Mucosa of rectum (tissue), 2 donors: Measurements from ENCODE around the gene GFER.
"Not testable (repeated sequence)": the region's sequence is repeated elsewhere in the genome, so short reads cannot be mapped to it uniquely, and the experiment has no call there.

ENCODE experiments used
- H3K27ac ChIP-seq, 2 donors: one replicate each; pipeline ENCODE4 v1.7.0; 2013; ENCODE audit warnings: inconsistent platforms in 2 of 2, low read depth in 2 of 2, low read length in 2 of 2
- H3K27me3 ChIP-seq, 2 donors: one replicate each; pipeline ENCODE4 v1.7.0; 2013; ENCODE audit warnings: low read length in 2 of 2; ENCODE audit not compliant: control insufficient read depth in 2 of 2, insufficient read depth in 2 of 2
- H3K36me3 ChIP-seq, 2 donors: one replicate each; pipeline ENCODE4 v1.7.0; 2013; ENCODE audit warnings: low read length in 2 of 2; ENCODE audit not compliant: control insufficient read depth in 2 of 2, insufficient read depth in 2 of 2
- H3K4me1 ChIP-seq, 2 donors: one replicate each; pipeline ENCODE4 v1.7.0; 2013; ENCODE audit warnings: low read length in 2 of 2, mild to moderate bottlenecking in 1 of 2; ENCODE audit not compliant: control insufficient read depth in 2 of 2, insufficient read depth in 2 of 2
- H3K4me3 ChIP-seq, 2 donors: one replicate each; pipeline ENCODE4 v1.7.0; 2013; ENCODE audit warnings: low read length in 2 of 2
- H3K9ac ChIP-seq, 2 donors: one replicate each; pipeline ENCODE4 v1.7.0; 2013; ENCODE audit warnings: low read length in 2 of 2, low read depth in 1 of 2, mild to moderate bottlenecking in 1 of 2
- H3K9me3 ChIP-seq, 2 donors: one replicate each; pipeline ENCODE4 v1.7.0; 2013; ENCODE audit warnings: low read length in 2 of 2; ENCODE audit not compliant: control insufficient read depth in 2 of 2
- donor health status: healthy.
- donor health status: Normal muscosa, but diverticular disease.

Gene GFER

GRCh38 chr16:1957434-1958142, 26.4 kb upstream of the GFER start:
- H3K9me3 ChIP-seq, H3K9ac ChIP-seq, H3K27ac ChIP-seq, H3K4me3 ChIP-seq, H3K27me3 ChIP-seq: not testable (repeated sequence)
- H3K36me3 ChIP-seq, result peaks cover 11 to 13% of the 10 kb centered on the region in 2 donors
- peaks cover 8 to 12% of the 10 kb centered on the region in 2 donors for H3K4me1 ChIP-seq

GRCh38 chr16:1958143-1958491, 25.9 kb upstream of the GFER start:
- peaks cover 8 to 15% of the 10 kb centered on the region in 2 donors for H3K4me1 ChIP-seq
- H3K9me3 ChIP-seq, H3K4me3 ChIP-seq, H3K9ac ChIP-seq, H3K27me3 ChIP-seq, H3K27ac ChIP-seq: not testable (repeated sequence)
- H3K36me3 ChIP-seq, result peaks cover 14 to 17% of the 10 kb centered on the region in 2 donors

- Histone ChIP-seq H3K4me1 (peaks cover 15 to 22% of the 10 kb centered on the region in 2 donors), H3K36me3 (peaks cover 14 to 21% of the 10 kb centered on the region in 2 donors), H3K4me3 (peak overlapping the region; percentile 85 to 93), H3K9me3 (no peaks in the 10 kb centered on the region), H3K27ac (peak overlapping the region; percentile 23 to 86), H3K27me3 (no peaks in the 10 kb centered on the region), H3K9ac (peak overlapping the region; percentile 60 to 96)
Measured at GRCh38 chr16:1958715-1959268, 25.2 kb upstream of the GFER start.

GRCh38 chr16:1959269-1960039, 24.5 kb upstream of the GFER start, which contains the start of gene NDUFB10:
Gene NDUFB10 (plus strand): TSS chr16:1959538. CDS start chr16:1959625, 87 bp downstream.
- peaks cover 18 to 24% of the 10 kb centered on the region in 2 donors for H3K4me1 ChIP-seq
- H3K9me3 ChIP-seq, result no peaks in the 10 kb centered on the region
- H3K4me3 ChIP-seq, result peak within 1 kb of the TSS; percentile 85 to 93
- peak within 1 kb of the TSS; percentile 76 to 86 for H3K27ac ChIP-seq
- H3K36me3 ChIP-seq, result peaks cover 14 to 21% of the 10 kb centered on the region in 2 donors
- H3K9ac ChIP-seq, result peak within 1 kb of the TSS; percentile 93 to 96
- no peaks in the 10 kb centered on the region for H3K27me3 ChIP-seq

GRCh38 chr16:1960665-1961630, 23.0 kb upstream of the GFER start:
- no peaks in the 10 kb centered on the region for H3K27me3 ChIP-seq
- no peak overlapping the region for H3K27ac ChIP-seq
- H3K4me1 ChIP-seq, result peaks cover 25 to 31% of the 10 kb centered on the region in 2 donors
- H3K4me3 ChIP-seq, result peak overlapping the region in 1 of 2 donors; percentile 85
- peak overlapping the region; percentile 34 to 96 for H3K9ac ChIP-seq
- peaks cover 14 to 21% of the 10 kb centered on the region in 2 donors for H3K36me3 ChIP-seq
- H3K9me3 ChIP-seq, result no peaks in the 10 kb centered on the region

DNA sequence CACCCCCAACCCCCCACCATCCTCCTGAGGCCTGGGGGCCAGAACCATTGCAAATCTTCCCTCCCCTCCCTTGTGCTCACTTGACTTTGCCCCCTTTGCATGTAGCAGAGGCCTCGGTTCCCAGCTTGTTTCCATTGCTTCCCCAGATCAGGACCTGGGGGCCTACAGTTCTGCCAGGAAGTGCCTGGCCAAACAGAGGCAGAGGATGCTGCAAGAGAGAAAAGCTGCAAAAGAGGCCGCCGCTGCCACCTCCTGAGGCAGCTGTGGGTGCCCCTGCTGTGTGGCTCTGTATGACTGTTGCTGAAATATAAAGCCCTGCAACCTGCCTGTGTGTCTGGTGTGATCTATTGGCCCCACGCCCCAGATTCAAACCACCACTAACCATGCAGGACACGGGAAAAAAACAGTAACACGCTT, 22.3 kb upstream of the GFER start:
- Histone ChIP-seq H3K27me3 (no peaks in the 10 kb centered on the region), H3K27ac (no peak overlapping the region), H3K36me3 (peaks cover 14 to 21% of the 10 kb centered on the region in 2 donors), H3K9me3 (no peaks in the 10 kb centered on the region), H3K4me3 (no peak overlapping the region), H3K9ac (no peak overlapping the region), H3K4me1 (peaks cover 26 to 33% of the 10 kb centered on the region in 2 donors)

DNA sequence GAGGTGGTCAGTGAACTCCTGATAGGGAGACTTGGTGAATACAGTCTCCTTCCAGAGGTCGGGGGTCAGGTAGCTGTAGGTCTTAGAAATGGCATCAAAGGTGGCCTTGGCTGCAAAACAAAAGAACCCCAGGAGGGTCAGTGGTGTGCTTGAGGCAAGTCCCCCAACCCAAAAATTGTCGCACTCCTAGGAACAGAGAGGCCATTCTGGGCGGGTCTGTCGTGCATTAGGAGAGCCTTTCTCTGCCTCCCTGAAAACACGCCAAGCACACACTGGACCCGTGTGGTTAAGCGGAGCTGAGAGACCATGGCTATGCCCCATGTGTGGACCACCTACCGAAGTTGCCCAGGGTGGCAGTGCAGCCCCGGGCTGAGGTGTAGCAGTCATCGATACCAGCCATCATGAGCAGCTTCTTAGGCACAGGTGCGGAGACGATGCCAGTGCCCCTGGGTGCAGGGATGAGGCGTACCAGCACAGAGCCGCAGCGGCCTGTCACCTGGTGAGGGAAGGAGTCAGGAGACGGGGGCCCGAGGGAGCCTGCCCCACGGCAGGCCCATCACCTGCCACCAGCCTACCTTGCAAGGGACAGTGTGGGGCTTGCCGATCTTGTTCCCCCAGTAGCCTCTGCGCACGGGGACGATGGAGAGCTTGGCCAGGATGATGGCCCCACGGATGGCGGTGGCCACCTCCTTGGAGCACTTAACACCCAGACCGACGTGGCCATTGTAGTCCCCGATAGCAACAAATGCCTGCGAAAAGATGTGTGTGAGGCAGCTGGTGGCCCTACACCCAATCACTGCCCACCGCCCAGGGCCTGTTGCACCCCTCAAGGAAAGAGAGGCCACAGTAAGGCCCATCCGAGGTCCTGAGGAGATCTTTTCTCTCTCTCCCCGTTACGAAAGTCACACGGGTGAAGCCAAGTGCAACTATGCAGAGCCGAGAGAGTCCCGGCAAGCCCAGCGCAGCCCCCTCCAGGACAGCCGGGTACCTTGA, 21.5 kb upstream of the GFER start:
- H3K9me3 ChIP-seq, H3K4me3 ChIP-seq, H3K27ac ChIP-seq, H3K9ac ChIP-seq, H3K27me3 ChIP-seq: not testable (repeated sequence)
- peaks cover 14 to 21% of the 10 kb centered on the region in 2 donors for H3K36me3 ChIP-seq
- H3K4me1 ChIP-seq, result peaks cover 26 to 33% of the 10 kb centered on the region in 2 donors

GRCh38 chr16:1963806-1964505, 20.0 kb upstream of the GFER start:
- Histone ChIP-seq H3K36me3 (peaks cover 14 to 21% of the 10 kb centered on the region in 2 donors), H3K4me3 (peak overlapping the region; percentile 64 to 87), H3K27ac (peak overlapping the region; percentile 88 to 97), H3K4me1 (peaks cover 26 to 30% of the 10 kb centered on the region in 2 donors), H3K9me3 (no peaks in the 10 kb centered on the region), H3K27me3 (no peaks in the 10 kb centered on the region), H3K9ac (peak overlapping the region; percentile 53 to 85)
